Fibroblast of skin of right quadriceps (primary cell): Measurements from ENCODE around the gene LIMS1.
"Not testable (repeated sequence)": the region's sequence is repeated elsewhere in the genome, so short reads cannot be mapped to it uniquely, and the experiment has no call there.

Source experiments
- DNase-seq: peaks from one replicate; pipeline ENCODE4 v3.0.0-alpha.2; 2013

LIMS1 gene

GRCh38 chr2:108670282-108670681, 136.0 kb downstream of the LIMS1 start:
- DNase-seq, result not testable (repeated sequence)

GRCh38 chr2:108672200-108672805, 138.0 kb downstream of the LIMS1 start:
- not testable (repeated sequence) for DNase-seq

- not testable (repeated sequence) for DNase-seq
These were observed 142.3 kb downstream of the LIMS1 start for GRCh38 chr2:108676522-108676921.

- not testable (repeated sequence) for DNase-seq
These were observed 143.0 kb downstream of the LIMS1 start for GRCh38 chr2:108677239-108677744.

- DNase-seq, result peak; percentile 69
These were observed 144.0 kb downstream of the LIMS1 start for GRCh38 chr2:108678198-108678651.

GRCh38 chr2:108680805-108681204, 146.5 kb downstream of the LIMS1 start:
- DNase-seq, result not testable (repeated sequence)

GRCh38 chr2:108688818-108689756, 154.8 kb downstream of the LIMS1 start:
- DNase-seq, result not testable (repeated sequence)

GRCh38 chr2:108690001-108690400, 155.7 kb downstream of the LIMS1 start:
- not testable (repeated sequence) for DNase-seq

GRCh38 chr2:108691447-108691846, 157.2 kb downstream of the LIMS1 start:
- DNase-seq, result no peak

- no peak for DNase-seq
These were observed 166.9 kb downstream of the LIMS1 start for GRCh38 chr2:108701208-108701607.

- no peak for DNase-seq
These were observed 167.5 kb downstream of the LIMS1 start for GRCh38 chr2:108701806-108702205.

- DNase-seq, result no peak
These were observed 170.6 kb downstream of the LIMS1 start for GRCh38 chr2:108704871-108705270.

- no peak for DNase-seq
These were observed 173.0 kb downstream of the LIMS1 start for GRCh38 chr2:108707300-108707699.

- DNase-seq, result not testable (repeated sequence)
These were observed 182.7 kb downstream of the LIMS1 start for GRCh38 chr2:108716971-108717370.

- peak; percentile 98 for DNase-seq
These were observed 185.1 kb downstream of the LIMS1 start, which contains the start of gene RANBP2 for GRCh38 chr2:108719149-108720044. TSS of gene RANBP2 (plus strand) at chr2:108719482. CDS start at chr2:108719607, 125 bp downstream.

GRCh38 chr2:108726048-108726447, 191.8 kb downstream of the LIMS1 start:
- not testable (repeated sequence) for DNase-seq

- DNase-seq, result not testable (repeated sequence)
These were observed 200.4 kb downstream of the LIMS1 start for GRCh38 chr2:108734656-108735055.
